A549 (cell line): ENCODE data around the gene NFATC2. TPM values are rescaled to one million over a fixed set of nuclear protein-coding genes. Genes with fewer than 3 reads are reported as not detected.
"Not testable (repeated sequence)": the region's sequence is repeated elsewhere in the genome, so short reads cannot be mapped to it uniquely, and the experiment has no call there.

ENCODE experiments used
- ATAC-seq, 2 experiments: fragments of 200-7000 bp in 1 of 2; fragments of >200 bp in 1 of 2; cut with Nextera tagmentation in 1 of 2; cut with Tn5 transposase in 1 of 2; 3 replicates each; pipeline versions ENCODE4 v1.8.0 to v1.9.1; 2018 to 2020; ENCODE audit warnings: mild to moderate bottlenecking in 1 of 2, moderate library complexity in 1 of 2
- CTCF ChIA-PET: fragments of 300-600 bp; sonication (Branson Sonifier 250); formaldehyde crosslinking; extraction: SDS; loops from one replicate; lab custom pipeline; 2021; ENCODE audit warnings: antibody characterized with exemption, inconsistent platforms; lab: Yijun Ruan, JAX
- POLR2A ChIA-PET: fragments of 350-600 bp; formaldehyde crosslinking; extraction: SDS; loops from one replicate; lab custom pipeline; 2021; ENCODE audit warnings: antibody characterized with exemption, inconsistent platforms; lab: Yijun Ruan, JAX
- DNase-seq, 2 experiments: peaks; one replicate each; pipeline versions ENCODE4 v3.0.0 to v3.0.0-alpha.2; 2011 to 2016; ENCODE audit warnings: low read depth in 1 of 2, low spot score in 1 of 2
- FAIRE-seq: peaks from 2 replicates; lab custom pipeline; 2011; peaks lifted over from hg19 to GRCh38; lab: Jason Lieb, UNC
- H3K27ac ChIP-seq, 2 experiments: fragments of >200 bp; sonication (Bioruptor Twin); formaldehyde crosslinking; 3 replicates each; pipeline ENCODE4 v1.5.1; 2016 to 2017
- H3K4me1 ChIP-seq: fragments of >200 bp; sonication (Bioruptor Twin); formaldehyde crosslinking; 3 replicates; pipeline ENCODE4 v1.6.1; 2016
- H3K4me2 ChIP-seq: fragments of >200 bp; sonication (Bioruptor Twin); formaldehyde crosslinking; 3 replicates; pipeline ENCODE4 v1.6.1; 2016
- H3K4me3 ChIP-seq: fragments of >200 bp; sonication (Bioruptor Twin); formaldehyde crosslinking; 3 replicates; pipeline ENCODE4 v1.5.1; 2016
- H3K9me3 ChIP-seq: fragments of >200 bp; sonication (Bioruptor Twin); formaldehyde crosslinking; 3 replicates; pipeline ENCODE4 v1.6.1; 2016
- ATOH8 ChIP-seq: fragments of 250-450 bp; sonication (Bioruptor Pico); IDR thresholded peaks from 2 replicates; pipeline ENCODE4 v1.5.0; 2020; ENCODE audit warnings: low read depth, mild to moderate bottlenecking, moderate library complexity
- BHLHE40 ChIP-seq: IDR thresholded peaks from 2 replicates; pipeline ENCODE4 v1.6.1; 2012; ENCODE audit warnings: low read depth, low read length, inconsistent platforms
- CHD2 ChIP-seq: fragments of 150-350 bp; IDR thresholded peaks from 2 replicates; pipeline ENCODE4 v1.6.1; 2014; ENCODE audit warnings: low read length; ENCODE audit not compliant: partially characterized antibody
- CHD4 ChIP-seq: fragments of 200-600 bp; sonication (generic); IDR thresholded peaks from 2 replicates; pipeline ENCODE4 v1.6.1; 2016; ENCODE audit warnings: antibody characterized with exemption, mild to moderate bottlenecking, borderline replicate concordance
- CTCF ChIP-seq: fragments of >200 bp; sonication (Bioruptor Twin); formaldehyde crosslinking; IDR thresholded peaks from 3 replicates; pipeline ENCODE4 v1.5.1; 2016
- E2F6 ChIP-seq: IDR thresholded peaks from 2 replicates; pipeline ENCODE4 v1.6.1; 2012; ENCODE audit warnings: low read depth, borderline replicate concordance
- EHF ChIP-seq: fragments of 250-450 bp; sonication (Bioruptor Pico); IDR thresholded peaks from 2 replicates; pipeline ENCODE4 v1.5.0; 2020; ENCODE audit warnings: mild to moderate bottlenecking
- FOXS1 ChIP-seq: fragments of 250-450 bp; sonication (Bioruptor Pico); IDR thresholded peaks from 2 replicates; pipeline ENCODE4 v1.5.0; 2020; ENCODE audit warnings: mild to moderate bottlenecking, moderate library complexity
- HDAC2 ChIP-seq: fragments of 200-600 bp; sonication (generic); IDR thresholded peaks from 2 replicates; pipeline ENCODE4 v1.6.1; 2016
- HES2 ChIP-seq: fragments of >200 bp; sonication (Bioruptor Twin); formaldehyde crosslinking; IDR thresholded peaks from 2 replicates; pipeline ENCODE4 v1.6.1; 2016
- HMGXB4 ChIP-seq: fragments of 250-450 bp; sonication (Bioruptor Pico); IDR thresholded peaks from 2 replicates; pipeline ENCODE4 v1.5.0; 2021; ENCODE audit warnings: mild to moderate bottlenecking, moderate library complexity, borderline replicate concordance
- HOXB13 ChIP-seq: fragments of 250-450 bp; sonication (Bioruptor Pico); IDR thresholded peaks from 2 replicates; pipeline ENCODE4 v1.5.0; 2020; ENCODE audit warnings: low read depth, mild to moderate bottlenecking, moderate library complexity
- JUNB ChIP-seq: fragments of >200 bp; sonication (Bioruptor Twin); formaldehyde crosslinking; IDR thresholded peaks from 2 replicates; pipeline ENCODE4 v1.6.1; 2016
- MYC ChIP-seq: IDR thresholded peaks from 2 replicates; pipeline ENCODE4 v1.6.1; 2012; ENCODE audit warnings: mild to moderate bottlenecking, inconsistent platforms, low read length, improper control_type of control experiment, borderline replicate concordance
- NPAS2 ChIP-seq: fragments of 250-450 bp; sonication (Bioruptor Pico); IDR thresholded peaks from 2 replicates; pipeline ENCODE4 v1.8.0; 2022; ENCODE audit warnings: mild to moderate bottlenecking, moderate library complexity, borderline replicate concordance
- NR3C1 ChIP-seq: fragments of >200 bp; sonication (Bioruptor Twin); formaldehyde crosslinking; IDR thresholded peaks from 3 replicates; pipeline ENCODE4 v1.6.1; 2017
- RARB ChIP-seq: fragments of 250-450 bp; sonication (Bioruptor Pico); IDR thresholded peaks from 2 replicates; pipeline ENCODE4 v1.8.0; 2021; ENCODE audit warnings: mild to moderate bottlenecking, moderate library complexity
- SMC3 ChIP-seq: fragments of >200 bp; sonication (Bioruptor Twin); formaldehyde crosslinking; IDR thresholded peaks from 3 replicates; pipeline ENCODE4 v1.6.1; 2018; ENCODE audit warnings: inconsistent platforms
- SREBF2 ChIP-seq: fragments of 450-650 bp; IDR thresholded peaks from 2 replicates; pipeline ENCODE4 v1.6.1; 2014; ENCODE audit warnings: mild to moderate bottlenecking, moderate library complexity
- WGBS: methylation state at CpG from one replicate; pipeline ENCODE4 v1.1.6; 2017; ENCODE audit errors: missing lambda C conversion rate; 5-methylcytosine and 5-hydroxymethylcytosine counted together
- polyA plus RNA-seq, 4 experiments: library from polyadenylated mRNA; depleted of rRNA in 3 of 4; stranded (reverse); fragments of >200 nt; fragmentation: RNase III in 1 of 4; extraction: RNeasy Plus Mini Kit Qiagen cat#74134 plus additional on column Dnase treatment in 1 of 4; gene quantifications; 2 replicates in 3 of 4; 3 replicates in 1 of 4; pipeline ENCODE4 v1.2.3, GENCODE V29; 2011 to 2017

NFATC2 gene
- polyA plus RNA-seq, 2 of the 4 experiments (the other 2 are of a cell fraction): 0.75 to 1.6 TPM

GRCh38 chr20:51480507-51481270, 61.8 kb downstream of the NFATC2 start:
- POLR2A ChIA-PET: no interaction called here
- Histone ChIP-seq H3K27ac (no peak overlapping the region), H3K9me3 (peaks cover 17% of the 10 kb centered on the region; the same call in 2 of the 3 replicates), H3K4me1 (no peaks in the 10 kb centered on the region), H3K4me3 (no peak overlapping the region)
- ATAC-seq (no peak), DNase-seq (no peak), FAIRE-seq (no peak)
- CTCF ChIA-PET: interaction anchor here (1.3 to 1.8 kb wide), 2 partner anchors 24 to 114 kb away, joined by 4 to 5 read pairs; no protein-coding TSS in a partner anchor
- 78% methylated on average over 14 of the region's 14 CpGs for WGBS
- TF ChIP-seq SREBF2 (no peak), CHD4 (no peak), HDAC2 (no peak), RARB (no peak), E2F6 (no peak), NR3C1 (no peak), HES2 (no peak), MYC (no peak), FOXS1 (CRISPR knock-in tag) (no peak), ATOH8 (CRISPR knock-in tag) (no peak), HMGXB4 (CRISPR knock-in tag) (no peak), BHLHE40 (no peak), HOXB13 (CRISPR knock-in tag) (no peak), JUNB (no peak), CTCF (no peak), SMC3 (no peak), NPAS2 (CRISPR knock-in tag) (no peak), EHF (CRISPR knock-in tag) (no peak), CHD2 (no peak)
- TF ChIP-seq, all 56 proteins: peak for 0
- H3K4me2 ChIP-seq: no peak overlapping the region

GRCh38 chr20:51476106-51476505, 66.4 kb downstream of the NFATC2 start:
- FAIRE-seq, CTCF ChIA-PET, DNase-seq, ATAC-seq, POLR2A ChIA-PET, H3K27ac ChIP-seq, H3K4me3 ChIP-seq, H3K4me1 ChIP-seq, H3K4me2 ChIP-seq: not testable (repeated sequence)
- peaks cover 17% of the 10 kb centered on the region; the same call in 2 of the 3 replicates for H3K9me3 ChIP-seq
- WGBS: 94% methylated on average over 1 of the region's 1 CpG
